RWPE2 (cell line): ENCODE measurements around the gene IGFBPL1.

Source experiments
- ATAC-seq: fragments of 200-7000 bp; cut with Tn5 transposase; 3 replicates; pipeline ENCODE4 v1.9.1; 2021; ENCODE audit warnings: low read depth
- DNase-seq: peaks from one replicate; pipeline ENCODE4 v3.0.0-alpha.2; 2020; ENCODE audit warnings: low spot score
- H3K27ac ChIP-seq: fragments of 450-650 bp; 2 replicates; pipeline ENCODE4 v1.5.1; 2017; ENCODE audit warnings: mild to moderate bottlenecking; ENCODE audit not compliant: poor library complexity, severe bottlenecking
- H3K27me3 ChIP-seq: fragments of 250-450 bp; sonication (Bioruptor Pico); 2 replicates; pipeline ENCODE4 v1.5.1; 2021; ENCODE audit warnings: mild to moderate bottlenecking, moderate library complexity; ENCODE audit not compliant: insufficient read depth, poor library complexity, severe bottlenecking
- H3K36me3 ChIP-seq: fragments of 250-450 bp; sonication (Bioruptor Pico); 2 replicates; pipeline ENCODE4 v1.5.1; 2020; ENCODE audit warnings: low read depth, mild to moderate bottlenecking, moderate library complexity
- H3K4me1 ChIP-seq: fragments of 250-450 bp; sonication (Bioruptor Pico); 2 replicates; pipeline ENCODE4 v1.5.1; 2021; ENCODE audit warnings: mild to moderate bottlenecking, moderate library complexity; ENCODE audit not compliant: insufficient read depth, poor library complexity, severe bottlenecking
- H3K4me3 ChIP-seq: fragments of 250-450 bp; sonication (Bioruptor Pico); 2 replicates; pipeline ENCODE4 v1.5.1; 2021; ENCODE audit warnings: mild to moderate bottlenecking, moderate library complexity; ENCODE audit not compliant: severe bottlenecking
- H3K9me3 ChIP-seq: fragments of 250-450 bp; sonication (Bioruptor Pico); 2 replicates; pipeline ENCODE4 v1.5.1; 2021; ENCODE audit warnings: mild to moderate bottlenecking, moderate library complexity; ENCODE audit not compliant: severe bottlenecking
- CTCF ChIP-seq: fragments of 450-650 bp; IDR thresholded peaks from one replicate; pipeline ENCODE4 v1.5.1; 2017; ENCODE audit warnings: mild to moderate bottlenecking, moderate library complexity; ENCODE audit not compliant: poor library complexity, severe bottlenecking

The IGFBPL1 gene

GRCh38 chr9:38423273-38423972 lies 831 bp downstream of the IGFBPL1 start:
- no peak overlapping the region for H3K27ac ChIP-seq
- TF ChIP-seq CTCF, result no peak
- H3K27me3 ChIP-seq, result peaks cover 26% of the 10 kb centered on the region
- H3K4me1 ChIP-seq, result no peaks in the 10 kb centered on the region
- H3K9me3 ChIP-seq, result no peaks in the 10 kb centered on the region
- DNase-seq (no peak), ATAC-seq (no peak)
- H3K4me3 ChIP-seq, result peak overlapping the region; percentile 37
- H3K36me3 ChIP-seq, result no peaks in the 10 kb centered on the region

- DNase-seq, result no peak
Observed at GRCh38 chr9:38422555-38423260, 1.5 kb downstream of the IGFBPL1 start.

GRCh38 chr9:38421498-38422211 lies 2.6 kb downstream of the IGFBPL1 start:
- no peaks in the 10 kb centered on the region for H3K9me3 ChIP-seq
- H3K4me1 ChIP-seq, result no peaks in the 10 kb centered on the region
- DNase-seq (no peak), ATAC-seq (no peak)
- H3K27me3 ChIP-seq, result peaks cover 26% of the 10 kb centered on the region
- TF ChIP-seq CTCF, result no peak
- no peaks in the 10 kb centered on the region for H3K36me3 ChIP-seq
- H3K27ac ChIP-seq, result no peak overlapping the region
- no peak overlapping the region for H3K4me3 ChIP-seq

More at GRCh38 chr9:38422555-38423260, 1.5 kb downstream of the IGFBPL1 start:
- no peak for ATAC-seq
- H3K4me3 ChIP-seq, result no peak overlapping the region
- H3K4me1 ChIP-seq, result no peaks in the 10 kb centered on the region
- H3K9me3 ChIP-seq, result no peaks in the 10 kb centered on the region
- H3K36me3 ChIP-seq, result no peaks in the 10 kb centered on the region
- H3K27ac ChIP-seq, result no peak overlapping the region
- H3K27me3 ChIP-seq, result peaks cover 26% of the 10 kb centered on the region
- TF ChIP-seq CTCF, result no peak

- Histone ChIP-seq H3K4me3 (no peak overlapping the region), H3K36me3 (no peaks in the 10 kb centered on the region), H3K4me1 (no peaks in the 10 kb centered on the region), H3K27me3 (peaks cover 16% of the 10 kb centered on the region), H3K9me3 (no peaks in the 10 kb centered on the region), H3K27ac (no peak overlapping the region)
- TF ChIP-seq CTCF, result no peak
- DNase-seq (no peak), ATAC-seq (no peak)
Observed at GRCh38 chr9:38419181-38419580, 5.1 kb downstream of the IGFBPL1 start.
